GM12878 (cell line): ENCODE measurements around the gene MB21D2. TPM values are rescaled to one million over a fixed set of nuclear protein-coding genes. Genes with fewer than 3 reads are reported as not detected.

Experiments
- ATAC-seq: fragments of 200-7000 bp; cut with Tn5 transposase; 3 replicates; pipeline ENCODE4 v1.9.1; 2020; ENCODE audit warnings: mild to moderate bottlenecking, moderate library complexity
- BruUV-seq: library from RNA; stranded (reverse); fragments of 400-500 nt; replicated peaks from 2 replicates; lab custom pipeline; 2021; lab: Mats Ljungman, UMichigan
- CTCF ChIA-PET: fragments of 300-600 bp; sonication (Branson Sonifier 250); formaldehyde crosslinking; extraction: SDS; loops from one replicate; lab custom pipeline; 2021; ENCODE audit warnings: inconsistent platforms; lab: Yijun Ruan, JAX
- POLR2A ChIA-PET: fragments of 350-600 bp; formaldehyde crosslinking; extraction: SDS; loops from one replicate; lab custom pipeline; 2021; ENCODE audit warnings: inconsistent platforms; lab: Charles Lee
- RAD21 ChIA-PET: fragments of 300-600 bp; sonication (Branson Sonifier 250); formaldehyde crosslinking; loops from one replicate; lab custom pipeline; 2023; ENCODE audit warnings: antibody characterized with exemption; ENCODE audit not compliant: unreplicated experiment; lab: Charles Lee
- SMC1A ChIA-PET: fragments of 300-600 bp; sonication (Branson Sonifier 250); formaldehyde crosslinking; loops from one replicate; lab custom pipeline; 2023; ENCODE audit not compliant: unreplicated experiment, uncharacterized antibody; lab: Charles Lee
- DNase-seq: peaks from one replicate; pipeline ENCODE4 v3.0.0-alpha.2; 2011; ENCODE audit warnings: low read depth, low spot score
- FAIRE-seq: peaks from 3 replicates; lab custom pipeline; 2011; peaks lifted over from hg19 to GRCh38; lab: Jason Lieb, UNC
- H2AFZ ChIP-seq: 2 replicates; pipeline ENCODE4 v1.6.0; 2011; ENCODE audit warnings: low read depth, low read length, control low read depth; ENCODE audit not compliant: control insufficient read depth
- H3K27ac ChIP-seq: 2 replicates; pipeline ENCODE4 v1.5.1; 2011; ENCODE audit warnings: control low read depth; ENCODE audit not compliant: control insufficient read depth, insufficient read depth
- H3K27me3 ChIP-seq, 2 experiments: replicated peaks in 1 of 2; 2 replicates each; pipeline versions ENCODE4 v1.6.0 to v1.6.1; 2011; ENCODE audit warnings: low read length in 1 of 2; ENCODE audit not compliant: control insufficient read depth in 2 of 2, insufficient read depth in 2 of 2
- H3K36me3 ChIP-seq, 2 experiments: 2 replicates each; pipeline ENCODE4 v1.5.1; 2011; ENCODE audit warnings: low read length in 1 of 2; ENCODE audit not compliant: control insufficient read depth in 2 of 2, insufficient read depth in 2 of 2
- H3K4me1 ChIP-seq: 2 replicates; pipeline ENCODE4 v1.6.1; 2011; ENCODE audit warnings: mild to moderate bottlenecking, low read length, moderate library complexity, mixed read lengths; ENCODE audit not compliant: control insufficient read depth, insufficient read depth
- H3K4me2 ChIP-seq: 2 replicates; pipeline ENCODE4 v1.6.0; 2011; ENCODE audit warnings: control low read depth; ENCODE audit not compliant: control insufficient read depth, insufficient read depth
- H3K4me3 ChIP-seq: fragments of 200-600 bp; sonication (generic); 2 replicates; pipeline ENCODE4 v1.5.1; 2016
- H3K79me2 ChIP-seq: 2 replicates; pipeline ENCODE4 v1.6.0; 2011; ENCODE audit warnings: low read length; ENCODE audit not compliant: control insufficient read depth, insufficient read depth
- H3K9ac ChIP-seq: 2 replicates; pipeline ENCODE4 v1.8.0; 2011; ENCODE audit warnings: low read length, control low read depth, mixed read lengths; ENCODE audit not compliant: control insufficient read depth, insufficient read depth
- H3K9me3 ChIP-seq: replicated peaks from 3 replicates; pipeline ENCODE4 v1.5.1; 2011; ENCODE audit warnings: mild to moderate bottlenecking, low read length; ENCODE audit not compliant: control insufficient read depth, insufficient read depth
- H4K20me1 ChIP-seq: 2 replicates; pipeline ENCODE4 v1.6.0; 2011; ENCODE audit not compliant: control insufficient read depth, insufficient read depth
- BMI1 ChIP-seq: fragments of 450-650 bp; IDR thresholded peaks from 2 replicates; pipeline ENCODE4 v1.6.1; 2016; ENCODE audit warnings: mild to moderate bottlenecking, moderate library complexity, borderline replicate concordance
- CEBPB ChIP-seq, 2 experiments: fragments of 150-350 bp in 1 of 2; IDR thresholded peaks; 2 replicates each; pipeline ENCODE4 v1.6.1; 2012 to 2014; ENCODE audit warnings: low read depth in 2 of 2, low read length in 2 of 2, borderline replicate concordance in 1 of 2, inconsistent platforms in 1 of 2
- FOS ChIP-seq: IDR thresholded peaks from 3 replicates; pipeline ENCODE4 v1.6.1; 2011; ENCODE audit warnings: borderline replicate concordance; ENCODE audit not compliant: insufficient read length; ENCODE audit errors: extremely low read depth
- KAT2A ChIP-seq: conservative IDR thresholded peaks from 2 replicates; pipeline ENCODE4 v1.6.1; 2011; ENCODE audit warnings: low read depth, low read length; ENCODE audit not compliant: control insufficient read depth
- NRF1 ChIP-seq: conservative IDR thresholded peaks from 2 replicates; pipeline ENCODE4 v1.6.1; 2011; ENCODE audit warnings: mild to moderate bottlenecking, low read depth, low read length, improper control_type of control experiment
- RUNX3 ChIP-seq: IDR thresholded peaks from 2 replicates; pipeline ENCODE4 v1.6.1; 2012; ENCODE audit warnings: low read length, inconsistent platforms
- SMAD5 ChIP-seq: IDR thresholded peaks from 2 replicates; pipeline ENCODE4 v1.6.1; 2016; ENCODE audit warnings: antibody characterized with exemption, low read depth
- SPI1 ChIP-seq: IDR thresholded peaks from 2 replicates; pipeline ENCODE4 v1.6.1; 2011; ENCODE audit warnings: low read depth, mild to moderate bottlenecking, low read length, moderate library complexity, borderline replicate concordance; ENCODE audit not compliant: insufficient read depth
- ZBED1 ChIP-seq: IDR thresholded peaks from 2 replicates; pipeline ENCODE4 v1.6.1; 2016; ENCODE audit warnings: borderline replicate concordance
- ZSCAN29 ChIP-seq: fragments of 450-650 bp; IDR thresholded peaks from 2 replicates; pipeline ENCODE4 v1.6.1; 2017; ENCODE audit warnings: mild to moderate bottlenecking, moderate library complexity
- WGBS: methylation state at CpG from one replicate; pipeline ENCODE4 v1.1.6; 2016; ENCODE audit warnings: low lambda C conversion rate; ENCODE audit not compliant: insufficient replicate concordance, insufficient coverage; ENCODE audit errors: missing lambda C conversion rate; 5-methylcytosine and 5-hydroxymethylcytosine counted together
- in situ Hi-C: fragments of 300-500 bp; cut with MboI; formaldehyde crosslinking; loops from 9 replicates; pipeline ENCODE4 v1.14.3; 2018; ENCODE audit warnings: mixed read lengths
- intact Hi-C: fragments of 100-400 bp; cut with micrococcal nuclease; formaldehyde crosslinking; loops from one replicate; pipeline ENCODE4 v1.14.2; 2022; ENCODE audit not compliant: unreplicated experiment
- polyA plus RNA-seq, 11 experiments: library from polyadenylated mRNA; depleted of rRNA in 4 of 11; unstranded in 6 of 11; stranded (reverse) in 5 of 11; fragments of >200 nt; fragmentation: Nextera tagmentation in 4 of 11; fragmentation: Illumina TruSeq in 1 of 11; extraction: Ambion mirVana in 4 of 11; extraction: Trizol in 1 of 11; gene quantifications; 1 replicate in 1 of 11; 2 replicates in 10 of 11; pipeline versions ENCODE4 v1.2.1 to v1.2.3, GENCODE V29; 2011 to 2016; ENCODE audit warnings: inconsistent platforms in 2 of 11, missing spikeins in 2 of 11, low read depth in 1 of 11
- total RNA-seq, 4 experiments: library from RNA; depleted of rRNA in 3 of 4; stranded (reverse); fragments of >200 nt in 3 of 4; fragmentation: Illumina TruSeq in 1 of 4; extraction: Trizol in 1 of 4; gene quantifications; 2 replicates each; pipeline versions ENCODE4 v1.2.1 to v1.2.3, GENCODE V29; 2013 to 2021
- TF ChIP-seq, protein P1 (sequence below): fragments of 450-650 bp; IDR thresholded peaks from 2 replicates; pipeline ENCODE4 v1.6.1; 2017; ENCODE audit warnings: low read depth, mild to moderate bottlenecking, moderate library complexity
- TF ChIP-seq, protein P2 (sequence below): fragments of 450-650 bp; IDR thresholded peaks from 2 replicates; pipeline ENCODE4 v1.6.1; 2016; ENCODE audit warnings: mild to moderate bottlenecking, moderate library complexity, borderline replicate concordance
- TF ChIP-seq, protein P3 (sequence below): fragments of 150-350 bp; IDR thresholded peaks from 2 replicates; pipeline ENCODE4 v1.6.1; 2014; ENCODE audit warnings: mild to moderate bottlenecking, low read depth, low read length

MB21D2 gene
- total and polyA plus RNA-seq, 10 of the 15 experiments (the other 5 are each of a cell fraction or from before 2014, with no cell fraction given) = 7.9 to 21.2 (median 15.3) TPM

DNA sequence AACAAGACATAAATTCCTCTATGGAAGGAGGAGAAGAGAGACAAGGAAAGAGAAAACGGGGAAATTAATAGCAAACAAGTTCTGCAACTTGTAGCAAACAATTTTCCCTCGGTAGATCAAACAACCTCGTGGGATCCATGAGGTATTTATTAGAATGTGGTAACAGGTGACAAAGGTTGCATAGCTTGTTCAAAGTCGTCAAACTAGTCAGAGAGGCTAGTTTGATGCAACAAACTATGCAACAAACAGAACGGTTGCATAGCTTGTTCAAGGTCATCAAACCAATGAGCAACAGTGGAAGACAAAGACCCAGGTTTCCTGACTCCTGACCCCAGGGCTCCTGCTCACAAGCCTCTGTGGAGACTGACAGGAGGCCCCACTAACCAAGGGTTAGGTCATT, 20.7 kb downstream of the MB21D2 start:
- no peak for TF ChIP-seq KAT2A
- TF ChIP-seq, protein P1, sequence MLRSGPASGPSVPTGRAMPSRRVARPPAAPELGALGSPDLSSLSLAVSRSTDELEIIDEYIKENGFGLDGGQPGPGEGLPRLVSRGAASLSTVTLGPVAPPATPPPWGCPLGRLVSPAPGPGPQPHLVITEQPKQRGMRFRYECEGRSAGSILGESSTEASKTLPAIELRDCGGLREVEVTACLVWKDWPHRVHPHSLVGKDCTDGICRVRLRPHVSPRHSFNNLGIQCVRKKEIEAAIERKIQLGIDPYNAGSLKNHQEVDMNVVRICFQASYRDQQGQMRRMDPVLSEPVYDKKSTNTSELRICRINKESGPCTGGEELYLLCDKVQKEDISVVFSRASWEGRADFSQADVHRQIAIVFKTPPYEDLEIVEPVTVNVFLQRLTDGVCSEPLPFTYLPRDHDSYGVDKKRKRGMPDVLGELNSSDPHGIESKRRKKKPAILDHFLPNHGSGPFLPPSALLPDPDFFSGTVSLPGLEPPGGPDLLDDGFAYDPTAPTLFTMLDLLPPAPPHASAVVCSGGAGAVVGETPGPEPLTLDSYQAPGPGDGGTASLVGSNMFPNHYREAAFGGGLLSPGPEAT = no peak
- no peak for TF ChIP-seq FOS
- TF ChIP-seq SMAD5 = no peak
- no peak for TF ChIP-seq ZSCAN29
- TF ChIP-seq, protein P2, sequence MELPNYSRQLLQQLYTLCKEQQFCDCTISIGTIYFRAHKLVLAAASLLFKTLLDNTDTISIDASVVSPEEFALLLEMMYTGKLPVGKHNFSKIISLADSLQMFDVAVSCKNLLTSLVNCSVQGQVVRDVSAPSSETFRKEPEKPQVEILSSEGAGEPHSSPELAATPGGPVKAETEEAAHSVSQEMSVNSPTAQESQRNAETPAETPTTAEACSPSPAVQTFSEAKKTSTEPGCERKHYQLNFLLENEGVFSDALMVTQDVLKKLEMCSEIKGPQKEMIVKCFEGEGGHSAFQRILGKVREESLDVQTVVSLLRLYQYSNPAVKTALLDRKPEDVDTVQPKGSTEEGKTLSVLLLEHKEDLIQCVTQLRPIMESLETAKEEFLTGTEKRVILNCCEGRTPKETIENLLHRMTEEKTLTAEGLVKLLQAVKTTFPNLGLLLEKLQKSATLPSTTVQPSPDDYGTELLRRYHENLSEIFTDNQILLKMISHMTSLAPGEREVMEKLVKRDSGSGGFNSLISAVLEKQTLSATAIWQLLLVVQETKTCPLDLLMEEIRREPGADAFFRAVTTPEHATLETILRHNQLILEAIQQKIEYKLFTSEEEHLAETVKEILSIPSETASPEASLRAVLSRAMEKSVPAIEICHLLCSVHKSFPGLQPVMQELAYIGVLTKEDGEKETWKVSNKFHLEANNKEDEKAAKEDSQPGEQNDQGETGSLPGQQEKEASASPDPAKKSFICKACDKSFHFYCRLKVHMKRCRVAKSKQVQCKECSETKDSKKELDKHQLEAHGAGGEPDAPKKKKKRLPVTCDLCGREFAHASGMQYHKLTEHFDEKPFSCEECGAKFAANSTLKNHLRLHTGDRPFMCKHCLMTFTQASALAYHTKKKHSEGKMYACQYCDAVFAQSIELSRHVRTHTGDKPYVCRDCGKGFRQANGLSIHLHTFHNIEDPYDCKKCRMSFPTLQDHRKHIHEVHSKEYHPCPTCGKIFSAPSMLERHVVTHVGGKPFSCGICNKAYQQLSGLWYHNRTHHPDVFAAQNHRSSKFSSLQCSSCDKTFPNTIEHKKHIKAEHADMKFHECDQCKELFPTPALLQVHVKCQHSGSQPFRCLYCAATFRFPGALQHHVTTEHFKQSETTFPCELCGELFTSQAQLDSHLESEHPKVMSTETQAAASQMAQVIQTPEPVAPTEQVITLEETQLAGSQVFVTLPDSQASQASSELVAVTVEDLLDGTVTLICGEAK = no peak
- TF ChIP-seq CEBPB (IDR thresholded peaks at IDR 0.05; ENCODE audit: borderline replicate concordance in 1 of 2, low read depth in 2 of 2, low read length in 2 of 2) = no peak
- TF ChIP-seq ZBED1 = no peak
- no peak for TF ChIP-seq RUNX3
- TF ChIP-seq NRF1 = no peak
- TF ChIP-seq BMI1 = no peak
- TF ChIP-seq SPI1 = no peak
- TF ChIP-seq, protein P3, sequence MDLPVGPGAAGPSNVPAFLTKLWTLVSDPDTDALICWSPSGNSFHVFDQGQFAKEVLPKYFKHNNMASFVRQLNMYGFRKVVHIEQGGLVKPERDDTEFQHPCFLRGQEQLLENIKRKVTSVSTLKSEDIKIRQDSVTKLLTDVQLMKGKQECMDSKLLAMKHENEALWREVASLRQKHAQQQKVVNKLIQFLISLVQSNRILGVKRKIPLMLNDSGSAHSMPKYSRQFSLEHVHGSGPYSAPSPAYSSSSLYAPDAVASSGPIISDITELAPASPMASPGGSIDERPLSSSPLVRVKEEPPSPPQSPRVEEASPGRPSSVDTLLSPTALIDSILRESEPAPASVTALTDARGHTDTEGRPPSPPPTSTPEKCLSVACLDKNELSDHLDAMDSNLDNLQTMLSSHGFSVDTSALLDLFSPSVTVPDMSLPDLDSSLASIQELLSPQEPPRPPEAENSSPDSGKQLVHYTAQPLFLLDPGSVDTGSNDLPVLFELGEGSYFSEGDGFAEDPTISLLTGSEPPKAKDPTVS = no peak
- no TSS peak for BruUV-seq
- H4K20me1 ChIP-seq = no peaks in the 10 kb centered on the region
- intact Hi-C loops (no loop called here), in situ Hi-C loops (no loop called here)
- peaks cover 60% of the 10 kb centered on the region for H3K79me2 ChIP-seq
- DNase-seq (no peak), FAIRE-seq (no peak), ATAC-seq (no peak)
- peaks cover 70% of the 10 kb centered on the region for H3K4me1 ChIP-seq
- H2AFZ ChIP-seq = no peak overlapping the region
- ChIA-PET CTCF (interaction anchor here (1.0 to 14.6 kb wide), 6 partner anchors 14 to 80 kb away, joined by 3 to 148 read pairs (median 9); partner anchors contain the start of gene MB21D2), SMC1A (interaction anchor here (1.0 to 14.6 kb wide), 10 partner anchors 12 to 80 kb away, joined by 3 to 283 read pairs (median 4); partner anchors contain the start of gene MB21D2), POLR2A (interaction anchor here (0.9 to 4.4 kb wide), 8 partner anchors 14 to 77 kb away, joined by 3 to 43 read pairs (median 3); partner anchors contain the start of gene MB21D2), RAD21 (interaction anchor here (0.8 to 9.7 kb wide), 8 partner anchors 8 to 80 kb away, joined by 3 to 146 read pairs (median 21); partner anchors contain the start of gene MB21D2)
- H3K9me3 ChIP-seq = no peaks in the 10 kb centered on the region
- H3K36me3 ChIP-seq = no peaks in the 10 kb centered on the region
- WGBS = 95% methylated on average over 5 of the region's 5 CpGs
- H3K27me3 ChIP-seq = no peaks in the 10 kb centered on the region
- no peak overlapping the region for H3K9ac ChIP-seq
- no peak overlapping the region for H3K4me3 ChIP-seq
- 0 out of 2 replicates have a peak overlapping the region, but pooled peaks have one; percentile 11 for H3K4me2 ChIP-seq
- peak overlapping the region; percentile 42; the same call in 1 of the 2 replicates for H3K27ac ChIP-seq
